Limb (tissue), 2 donors: ENCODE data around the gene ZFPL1.

Experiments
- DNase-seq, 2 donors: peaks; one replicate each; pipeline ENCODE4 v3.0.0-alpha.2; 2016; ENCODE audit errors: extremely low spot score in 2 of 2

ZFPL1 gene

GRCh38 chr11:65128182-65129145 lies 44.4 kb downstream of the ZFPL1 start:
- no peak for DNase-seq

- peak in 1 of 2 donors; percentile 7 for DNase-seq
These were observed 45.8 kb downstream of the ZFPL1 start for GRCh38 chr11:65129649-65130441.

- peak in 1 of 2 donors; percentile 22 for DNase-seq
These were observed 46.8 kb downstream of the ZFPL1 start for GRCh38 chr11:65130631-65131416.

GRCh38 chr11:65131417-65131776 lies 47.4 kb downstream of the ZFPL1 start:
- peak in 1 of 2 donors; percentile 19 for DNase-seq

- peak in 1 of 2 donors; percentile 18 for DNase-seq
These were observed 47.8 kb downstream of the ZFPL1 start for GRCh38 chr11:65131895-65132237.

- DNase-seq = peak in 1 of 2 donors; percentile 14
These were observed 48.4 kb downstream of the ZFPL1 start for GRCh38 chr11:65132238-65132987.

GRCh38 chr11:65132988-65133700 lies 49.1 kb downstream of the ZFPL1 start:
- no peak for DNase-seq

- peak in 1 of 2 donors; percentile 63 for DNase-seq
These were observed 49.7 kb downstream of the ZFPL1 start for GRCh38 chr11:65133724-65134123.

GRCh38 chr11:65134240-65134951 lies 50.4 kb downstream of the ZFPL1 start, which contains the start of gene SYVN1:
Gene SYVN1, minus strand, starts transcription at chr11:65134519. Its CDS starts 918 bp downstream, at chr11:65133601.
- DNase-seq = peak; percentile 95 to 96

- peak in 1 of 2 donors; percentile 89 for DNase-seq
These were observed 51.1 kb downstream of the ZFPL1 start for GRCh38 chr11:65134952-65135632.

GRCh38 chr11:65135633-65136145 lies 51.7 kb downstream of the ZFPL1 start:
- no peak for DNase-seq

- no peak for DNase-seq
These were observed 52.6 kb downstream of the ZFPL1 start for GRCh38 chr11:65136515-65137096.
